Caco-2 (cell line): ENCODE results near the gene TMEM150C. TPM values are rescaled to one million over a fixed set of nuclear protein-coding genes. Genes with fewer than 3 reads are reported as not detected.

Source experiments
- BruUV-seq: library from RNA; stranded (reverse); fragments of 400-500 nt; replicated peaks from 2 replicates; lab custom pipeline; 2021; lab: Mats Ljungman, UMichigan
- CTCF ChIA-PET: fragments of 300-600 bp; sonication (Branson Sonifier 250); formaldehyde crosslinking; loops from one replicate; lab custom pipeline; 2022; ENCODE audit warnings: antibody characterized with exemption; lab: Charles Lee
- POLR2A ChIA-PET: fragments of 300-600 bp; sonication (Branson Sonifier 250); formaldehyde crosslinking; loops from one replicate; lab custom pipeline; 2022; ENCODE audit warnings: antibody characterized with exemption; lab: Charles Lee
- DNase-seq, 2 experiments: peaks; one replicate each; pipeline versions ENCODE4 v3.0.0 to v3.0.0-alpha.2; 2020 to 2022
- H3K27me3 ChIP-seq: replicated peaks from 2 replicates; pipeline ENCODE4 v1.6.0; 2011; ENCODE audit warnings: low read length; ENCODE audit not compliant: control insufficient read depth, insufficient read depth
- H3K36me3 ChIP-seq: 2 replicates; pipeline ENCODE4 v1.5.1; 2011; ENCODE audit warnings: low read length; ENCODE audit not compliant: control insufficient read depth, insufficient read depth
- H3K4me1 ChIP-seq: fragments of 250-450 bp; sonication (Bioruptor Pico); 2 replicates; pipeline ENCODE4 v1.5.1; 2020; ENCODE audit warnings: mild to moderate bottlenecking
- H3K4me3 ChIP-seq: 2 replicates; pipeline ENCODE4 v1.5.1; 2011; ENCODE audit warnings: low read depth, mild to moderate bottlenecking, control low read depth, low read length
- H3K9me3 ChIP-seq: fragments of 250-450 bp; sonication (Bioruptor Pico); 2 replicates; pipeline ENCODE4 v1.5.1; 2020; ENCODE audit warnings: mild to moderate bottlenecking, moderate library complexity
- H3K27ac Mint-ChIP-seq: one replicate; pipeline ENCODE4 v1.8.0; 2022; ENCODE audit warnings: mixed read lengths; ENCODE audit not compliant: unreplicated experiment
- H3K27me3 Mint-ChIP-seq: one replicate; pipeline ENCODE4 v1.8.0; 2022; ENCODE audit warnings: mixed read lengths; ENCODE audit not compliant: insufficient read depth, unreplicated experiment
- H3K36me3 Mint-ChIP-seq: one replicate; pipeline ENCODE4 v1.8.0; 2022; ENCODE audit warnings: mild to moderate bottlenecking, mixed read lengths; ENCODE audit not compliant: insufficient read depth, unreplicated experiment
- H3K4me1 Mint-ChIP-seq: one replicate; pipeline ENCODE4 v1.8.0; 2022; ENCODE audit warnings: low read depth, mixed read lengths; ENCODE audit not compliant: unreplicated experiment
- H3K4me3 Mint-ChIP-seq: one replicate; pipeline ENCODE4 v1.8.0; 2022; ENCODE audit warnings: mild to moderate bottlenecking, moderate library complexity, mixed read lengths; ENCODE audit not compliant: unreplicated experiment
- H3K9me3 Mint-ChIP-seq: one replicate; pipeline ENCODE4 v1.8.0; 2022; ENCODE audit warnings: mixed read lengths; ENCODE audit not compliant: unreplicated experiment
- CTCF ChIP-seq, 2 experiments: fragments of 200-600 bp in 1 of 2; IDR thresholded peaks; 1 replicate in 1 of 2; 2 replicates in 1 of 2; pipeline versions ENCODE4 v1.5.1 to v1.8.0; 2011 to 2022; ENCODE audit warnings: antibody characterized with exemption in 1 of 2, control low read depth in 1 of 2, inconsistent platforms in 1 of 2, low read depth in 1 of 2, low read length in 1 of 2, mild to moderate bottlenecking in 1 of 2, moderate library complexity in 1 of 2; ENCODE audit not compliant: insufficient read depth in 1 of 2, severe bottlenecking in 1 of 2, unreplicated experiment in 1 of 2
- intact Hi-C: fragments of 100-400 bp; cut with micrococcal nuclease; formaldehyde crosslinking; loops from one replicate; pipeline ENCODE4 v1.10.0; 2022; ENCODE audit not compliant: unreplicated experiment
- total RNA-seq: library from RNA; stranded (reverse); gene quantifications from 2 replicates; pipeline ENCODE4 v1.2.3, GENCODE V29; 2022

TMEM150C gene
- total RNA-seq, 1 experiment from 2014 or later, result 5.7 TPM

- DNase-seq, result no peak
- intact Hi-C loops, result no loop called here
- Mint-ChIP-seq H3K9me3 (no peaks in the 10 kb centered on the region), H3K36me3 (peaks cover 55% of the 10 kb centered on the region), H3K4me3 (no peak overlapping the region), H3K4me1 (peaks cover 20% of the 10 kb centered on the region), H3K27me3 (no peaks in the 10 kb centered on the region), H3K27ac (no peak overlapping the region)
- Histone ChIP-seq H3K4me1 (peaks cover 17% of the 10 kb centered on the region), H3K9me3 (no peaks in the 10 kb centered on the region), H3K4me3 (no peak overlapping the region), H3K27me3 (no peaks in the 10 kb centered on the region), H3K36me3 (no peaks in the 10 kb centered on the region; the same call in none of the 2 replicates)
- TF ChIP-seq CTCF (IDR thresholded peaks at IDR 0.05; ENCODE audit: insufficient read depth in 1 of 2, low read depth in 1 of 2, low read length in 1 of 2, severe bottlenecking in 1 of 2, unreplicated experiment in 1 of 2), result no peak
- no TSS peak for BruUV-seq
- POLR2A ChIA-PET, result no interaction called here
- CTCF ChIA-PET, result no interaction called here
These were observed 125.7 kb downstream of the TMEM150C start for GRCh38 chr4:82436130-82436529.

- Histone ChIP-seq H3K4me1 (peaks cover 17% of the 10 kb centered on the region), H3K4me3 (no peak overlapping the region), H3K9me3 (no peaks in the 10 kb centered on the region), H3K36me3 (no peaks in the 10 kb centered on the region; the same call in none of the 2 replicates), H3K27me3 (no peaks in the 10 kb centered on the region)
- Mint-ChIP-seq H3K4me1 (peaks cover 20% of the 10 kb centered on the region), H3K4me3 (no peak overlapping the region), H3K27me3 (no peaks in the 10 kb centered on the region), H3K27ac (no peak overlapping the region), H3K36me3 (peaks cover 62% of the 10 kb centered on the region), H3K9me3 (no peaks in the 10 kb centered on the region)
- BruUV-seq, result no TSS peak
- no peak for TF ChIP-seq CTCF (IDR thresholded peaks at IDR 0.05; ENCODE audit: insufficient read depth in 1 of 2, low read depth in 1 of 2, low read length in 1 of 2, severe bottlenecking in 1 of 2, unreplicated experiment in 1 of 2)
- ChIA-PET POLR2A (interaction anchor here (0.7 kb wide), 1 partner anchor 767 kb away, joined by 5 read pairs; no protein-coding TSS in a partner anchor), CTCF (no interaction called here)
- intact Hi-C loops, result no loop called here
- DNase-seq, result no peak
These were observed 126.8 kb downstream of the TMEM150C start for GRCh38 chr4:82434949-82435348.

GRCh38 chr4:82433791-82434190 lies 128.0 kb downstream of the TMEM150C start:
- Mint-ChIP-seq H3K36me3 (peaks cover 70% of the 10 kb centered on the region), H3K27ac (no peak overlapping the region), H3K9me3 (no peaks in the 10 kb centered on the region), H3K4me1 (peaks cover 14% of the 10 kb centered on the region), H3K27me3 (no peaks in the 10 kb centered on the region), H3K4me3 (no peak overlapping the region)
- intact Hi-C loops, result no loop called here
- Histone ChIP-seq H3K36me3 (no peaks in the 10 kb centered on the region; the same call in none of the 2 replicates), H3K4me3 (no peak overlapping the region), H3K27me3 (no peaks in the 10 kb centered on the region), H3K9me3 (no peaks in the 10 kb centered on the region), H3K4me1 (peaks cover 17% of the 10 kb centered on the region)
- TF ChIP-seq CTCF (IDR thresholded peaks at IDR 0.05; ENCODE audit: insufficient read depth in 1 of 2, low read depth in 1 of 2, low read length in 1 of 2, severe bottlenecking in 1 of 2, unreplicated experiment in 1 of 2), result no peak
- ChIA-PET CTCF (no interaction called here), POLR2A (no interaction called here)
- no TSS peak for BruUV-seq
- no peak for DNase-seq

Other genes starting within 250 kb of the TMEM150C start
- gene HNRNPD, start 188.0 kb downstream of the TMEM150C start, total RNA-seq, result 405 and 408 TPM in 2 replicates
- gene HNRNPDL, start 131.5 kb downstream of the TMEM150C start, total RNA-seq, result 316 and 341 TPM in 2 replicates
- gene ENOPH1, start 131.4 kb downstream of the TMEM150C start, total RNA-seq, result 62.7 and 67.6 TPM in 2 replicates
- gene SCD5, start 236.8 kb upstream of the TMEM150C start, total RNA-seq, result 2.7 and 3.4 TPM in 2 replicates